H9 (cell line): ENCODE results near the gene GPC6. TPM values are rescaled to one million over a fixed set of nuclear protein-coding genes. Genes with fewer than 3 reads are reported as not detected.

Source experiments
- DNase-seq: peaks from one replicate; pipeline ENCODE4 v3.0.0-alpha.2; 2017
- H2AFZ ChIP-seq: one replicate; pipeline ENCODE4 v1.6.1; 2013; ENCODE audit warnings: mild to moderate bottlenecking, low read length, control low read depth, moderate library complexity
- H2AK5ac ChIP-seq: 2 replicates; pipeline ENCODE4 v1.6.1; 2013; ENCODE audit warnings: low read length, control low read depth, mixed read lengths; ENCODE audit not compliant: insufficient read length
- H2BK120ac ChIP-seq: one replicate; pipeline ENCODE4 v1.6.1; 2013; ENCODE audit warnings: low read depth, mild to moderate bottlenecking, low read length, control low read depth, inconsistent platforms; ENCODE audit not compliant: poor library complexity, severe bottlenecking
- H2BK12ac ChIP-seq: 2 replicates; pipeline ENCODE4 v1.6.1; 2013; ENCODE audit warnings: low read length, control low read depth, mixed read lengths, low read depth; ENCODE audit not compliant: insufficient read length
- H2BK15ac ChIP-seq: 2 replicates; pipeline ENCODE4 v1.6.1; 2013; ENCODE audit warnings: low read depth, low read length, control low read depth
- H2BK20ac ChIP-seq: one replicate; pipeline ENCODE4 v1.6.1; 2013; ENCODE audit warnings: low read depth, mild to moderate bottlenecking, low read length, control low read depth, inconsistent platforms; ENCODE audit not compliant: poor library complexity, severe bottlenecking
- H2BK5ac ChIP-seq: 2 replicates; pipeline ENCODE4 v1.6.1; 2013; ENCODE audit warnings: low read length, control low read depth, mixed read lengths; ENCODE audit not compliant: insufficient read length
- H3K14ac ChIP-seq: 2 replicates; pipeline ENCODE4 v1.6.1; 2013; ENCODE audit warnings: low read length, control low read depth; ENCODE audit not compliant: insufficient read depth
- H3K18ac ChIP-seq: 2 replicates; pipeline ENCODE4 v1.6.1; 2013; ENCODE audit warnings: low read depth, mild to moderate bottlenecking, mixed read lengths, low read length, control low read depth; ENCODE audit not compliant: insufficient read length
- H3K23ac ChIP-seq: 2 replicates; pipeline ENCODE4 v1.6.1; 2013; ENCODE audit warnings: low read length, control low read depth, mixed read lengths, low read depth; ENCODE audit not compliant: insufficient read length
- H3K23me2 ChIP-seq: 2 replicates; pipeline ENCODE4 v1.6.1; 2013; ENCODE audit warnings: low read depth, mild to moderate bottlenecking, mixed read lengths, low read length, control low read depth; ENCODE audit not compliant: insufficient read length, poor library complexity, severe bottlenecking
- H3K27ac ChIP-seq: 2 replicates; pipeline ENCODE4 v1.5.1; 2013; ENCODE audit warnings: low read length, control low read depth, mixed read lengths, low read depth; ENCODE audit not compliant: insufficient read length
- H3K27me3 ChIP-seq: 2 replicates; pipeline ENCODE4 v1.6.1; 2013; ENCODE audit warnings: low read length, control low read depth, inconsistent platforms; ENCODE audit not compliant: insufficient read depth
- H3K4ac ChIP-seq: 2 replicates; pipeline ENCODE4 v1.6.1; 2013; ENCODE audit warnings: low read depth, mild to moderate bottlenecking, control low read depth, inconsistent platforms, low read length, moderate library complexity
- H3K4me1 ChIP-seq: 2 replicates; pipeline ENCODE4 v1.6.1; 2013; ENCODE audit warnings: low read length, control low read depth, inconsistent platforms; ENCODE audit not compliant: insufficient read depth
- H3K4me2 ChIP-seq: 2 replicates; pipeline ENCODE4 v1.6.1; 2013; ENCODE audit warnings: low read length, control low read depth, mixed read lengths; ENCODE audit not compliant: insufficient read length, insufficient read depth
- H3K56ac ChIP-seq: 2 replicates; pipeline ENCODE4 v1.6.1; 2013; ENCODE audit warnings: low read depth, mild to moderate bottlenecking, mixed read lengths, low read length, control low read depth; ENCODE audit not compliant: insufficient read length
- H3K79me1 ChIP-seq: 2 replicates; pipeline ENCODE4 v1.6.1; 2013; ENCODE audit warnings: low read depth, mild to moderate bottlenecking, moderate library complexity, low read length, control low read depth, inconsistent platforms; ENCODE audit not compliant: insufficient read depth, poor library complexity, severe bottlenecking
- H3K79me2 ChIP-seq: 2 replicates; pipeline ENCODE4 v1.6.1; 2013; ENCODE audit warnings: low read length, control low read depth, inconsistent platforms; ENCODE audit not compliant: insufficient read depth
- H3K9ac ChIP-seq: 2 replicates; pipeline ENCODE4 v1.6.1; 2013; ENCODE audit warnings: low read length, control low read depth, mixed read lengths; ENCODE audit not compliant: insufficient read length; ENCODE audit errors: extremely low read depth
- H3K9me3 ChIP-seq: one replicate; pipeline ENCODE4 v1.6.1; 2013; ENCODE audit warnings: low read depth, low read length, inconsistent platforms; ENCODE audit not compliant: control insufficient read depth
- H3T11ph ChIP-seq: one replicate; pipeline ENCODE4 v1.6.1; 2013; ENCODE audit warnings: mild to moderate bottlenecking, low read length, control low read depth, inconsistent platforms
- H4K20me1 ChIP-seq: one replicate; pipeline ENCODE4 v1.6.1; 2013; ENCODE audit not compliant: control insufficient read depth, insufficient read length, insufficient read depth
- H4K5ac ChIP-seq: 2 replicates; pipeline ENCODE4 v1.6.1; 2013; ENCODE audit warnings: low read depth, mild to moderate bottlenecking, mixed read lengths, low read length, control low read depth; ENCODE audit not compliant: insufficient read length
- H4K8ac ChIP-seq: replicated peaks from 2 replicates; pipeline ENCODE4 v1.6.1; 2013; ENCODE audit warnings: low read length, control low read depth, mixed read lengths, low read depth; ENCODE audit not compliant: insufficient read length
- H4K91ac ChIP-seq: 2 replicates; pipeline ENCODE4 v1.6.1; 2013; ENCODE audit warnings: low read depth, mild to moderate bottlenecking, moderate library complexity, mixed read lengths, low read length, control low read depth; ENCODE audit not compliant: insufficient read length
- H3K27ac Mint-ChIP-seq, 3 experiments: 2 replicates in 2 of 3; 3 replicates in 1 of 3; pipeline ENCODE4 v1.8.0; 2020 to 2021; ENCODE audit warnings: mixed read lengths in 3 of 3, mild to moderate bottlenecking in 1 of 3, moderate library complexity in 1 of 3
- H3K27me3 Mint-ChIP-seq: 2 replicates; pipeline ENCODE4 v1.8.0; 2021; ENCODE audit warnings: low read depth, mild to moderate bottlenecking, moderate library complexity, mixed read lengths
- H3K36me3 Mint-ChIP-seq, 3 experiments: 2 replicates in 2 of 3; 3 replicates in 1 of 3; pipeline ENCODE4 v1.8.0; 2020 to 2021; ENCODE audit warnings: low read depth in 3 of 3, mixed read lengths in 3 of 3; ENCODE audit not compliant: insufficient read depth in 1 of 3
- H3K4me1 Mint-ChIP-seq, 2 experiments: 2 replicates each; pipeline ENCODE4 v1.8.0; 2020; ENCODE audit warnings: mixed read lengths in 2 of 2
- H3K4me3 Mint-ChIP-seq, 2 experiments: 2 replicates in 1 of 2; 3 replicates in 1 of 2; pipeline ENCODE4 v1.8.0; 2020 to 2021; ENCODE audit warnings: mild to moderate bottlenecking in 2 of 2, mixed read lengths in 2 of 2, moderate library complexity in 1 of 2
- H3K9me3 Mint-ChIP-seq, 2 experiments: 2 replicates in 1 of 2; 3 replicates in 1 of 2; pipeline ENCODE4 v1.8.0; 2020; ENCODE audit warnings: mild to moderate bottlenecking in 2 of 2, mixed read lengths in 2 of 2, moderate library complexity in 1 of 2
- WGBS: extraction: QIAGEN DNeasy Blood & Tissue Kit; methylation state at CpG from one replicate; pipeline ENCODE4 v1.1.7; 2013; ENCODE audit warnings: missing lambda C conversion rate, low lambda C conversion rate, mixed read lengths; ENCODE audit not compliant: insufficient read length; ENCODE audit errors: extremely low coverage; 5-methylcytosine and 5-hydroxymethylcytosine counted together
- total RNA-seq: library from RNA; stranded (reverse); gene quantifications from 2 replicates; pipeline ENCODE4 v1.2.1, GENCODE V29; 2021
- TF ChIP-seq, protein P1 (sequence below): fragments of 200-600 bp; sonication (generic); conservative IDR thresholded peaks from 3 replicates; pipeline ENCODE4 v1.8.0; 2021; ENCODE audit warnings: antibody characterized with exemption, mild to moderate bottlenecking

The GPC6 gene
- total RNA-seq, 1 experiment from 2014 or later = 15.6 TPM

DNA sequence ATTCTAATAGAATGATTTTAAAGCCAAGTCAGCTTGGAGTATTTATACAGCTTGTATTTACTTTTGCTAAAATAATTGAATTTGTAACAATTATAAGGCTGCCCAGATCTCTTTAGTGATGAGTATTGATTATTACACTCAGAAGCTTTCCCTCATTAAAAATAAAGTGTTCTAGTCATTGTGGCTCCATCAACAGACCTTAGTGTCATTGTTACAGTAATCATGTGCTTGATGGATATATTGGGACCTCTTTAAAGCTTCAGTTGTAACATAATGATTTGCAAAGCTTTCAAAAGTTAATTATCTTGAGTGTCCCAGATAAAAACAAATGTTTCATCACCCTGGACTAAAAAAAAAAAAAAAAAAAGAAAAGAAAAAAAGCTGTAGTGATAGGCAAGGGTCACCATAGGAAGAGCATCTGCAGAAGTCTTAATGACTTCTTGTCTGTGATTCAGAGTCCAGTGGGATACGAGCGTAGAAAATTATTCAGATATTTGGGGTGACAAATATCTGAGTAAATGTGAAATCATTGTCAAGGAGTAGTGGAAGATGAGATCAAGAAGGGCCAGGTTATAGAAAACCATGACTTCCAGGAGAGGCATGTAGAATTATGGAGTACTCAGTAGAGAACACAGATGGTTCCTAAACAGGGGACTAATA is 883.2 kb downstream of the GPC6 start:
- H2AK5ac ChIP-seq = no peak overlapping the region
- H2BK12ac ChIP-seq = no peak overlapping the region
- no peaks in the 10 kb centered on the region for H4K20me1 ChIP-seq
- no peak overlapping the region for H3K4ac ChIP-seq
- H3K27ac ChIP-seq = no peak overlapping the region
- Mint-ChIP-seq H3K36me3 (no peaks in the 10 kb centered on the region), H3K4me3 (no peak overlapping the region), H3K27ac (no peak overlapping the region), H3K4me1 (peaks cover 5 to 7% of the 10 kb centered on the region in 2 experiments), H3K27me3 (no peaks in the 10 kb centered on the region), H3K9me3 (no peaks in the 10 kb centered on the region)
- H3K14ac ChIP-seq = no peak overlapping the region
- no peak overlapping the region for H2AFZ ChIP-seq
- no peak overlapping the region for H3K56ac ChIP-seq
- no peak overlapping the region for H2BK20ac ChIP-seq
- DNase-seq = no peak
- no peak overlapping the region for H3T11ph ChIP-seq
- H3K9ac ChIP-seq = no peak overlapping the region
- TF ChIP-seq, protein P1, sequence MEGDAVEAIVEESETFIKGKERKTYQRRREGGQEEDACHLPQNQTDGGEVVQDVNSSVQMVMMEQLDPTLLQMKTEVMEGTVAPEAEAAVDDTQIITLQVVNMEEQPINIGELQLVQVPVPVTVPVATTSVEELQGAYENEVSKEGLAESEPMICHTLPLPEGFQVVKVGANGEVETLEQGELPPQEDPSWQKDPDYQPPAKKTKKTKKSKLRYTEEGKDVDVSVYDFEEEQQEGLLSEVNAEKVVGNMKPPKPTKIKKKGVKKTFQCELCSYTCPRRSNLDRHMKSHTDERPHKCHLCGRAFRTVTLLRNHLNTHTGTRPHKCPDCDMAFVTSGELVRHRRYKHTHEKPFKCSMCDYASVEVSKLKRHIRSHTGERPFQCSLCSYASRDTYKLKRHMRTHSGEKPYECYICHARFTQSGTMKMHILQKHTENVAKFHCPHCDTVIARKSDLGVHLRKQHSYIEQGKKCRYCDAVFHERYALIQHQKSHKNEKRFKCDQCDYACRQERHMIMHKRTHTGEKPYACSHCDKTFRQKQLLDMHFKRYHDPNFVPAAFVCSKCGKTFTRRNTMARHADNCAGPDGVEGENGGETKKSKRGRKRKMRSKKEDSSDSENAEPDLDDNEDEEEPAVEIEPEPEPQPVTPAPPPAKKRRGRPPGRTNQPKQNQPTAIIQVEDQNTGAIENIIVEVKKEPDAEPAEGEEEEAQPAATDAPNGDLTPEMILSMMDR = no peak
- H3K23me2 ChIP-seq = no peaks in the 10 kb centered on the region
- no peak overlapping the region for H3K4me2 ChIP-seq
- H3K79me1 ChIP-seq = no peaks in the 10 kb centered on the region
- no peaks in the 10 kb centered on the region for H3K9me3 ChIP-seq
- H4K8ac ChIP-seq = no peak overlapping the region
- no peak overlapping the region for H2BK15ac ChIP-seq
- no peak overlapping the region for H3K23ac ChIP-seq
- no peak overlapping the region for H3K18ac ChIP-seq
- H3K79me2 ChIP-seq = no peaks in the 10 kb centered on the region
- H4K5ac ChIP-seq = no peak overlapping the region
- no peak overlapping the region for H2BK120ac ChIP-seq
- H3K4me1 ChIP-seq = no peaks in the 10 kb centered on the region
- no peaks in the 10 kb centered on the region for H3K27me3 ChIP-seq
- no CpG with 5 or more reads among the region's 2 CpGs for WGBS
- no peak overlapping the region for H4K91ac ChIP-seq
- no peak overlapping the region for H2BK5ac ChIP-seq
